Prostate gland (tissue), 2 donors: ENCODE results near the gene KRTAP1-5.

ENCODE experiments used
- CTCF ChIP-seq, 4 experiments: fragments of 200-600 bp in 2 of 4; fragments of 450-650 bp in 2 of 4; sonication (generic) in 2 of 4; IDR thresholded peaks; 1 replicate in 3 of 4; 2 replicates in 1 of 4; pipeline ENCODE4 v1.5.1; 2016 to 2019; ENCODE audit warnings: antibody characterized with exemption in 4 of 4, mild to moderate bottlenecking in 2 of 4, moderate library complexity in 2 of 4
- POLR2A ChIP-seq: fragments of 450-650 bp; IDR thresholded peaks from one replicate; pipeline ENCODE4 v1.6.1; 2016; ENCODE audit warnings: antibody characterized with exemption, mild to moderate bottlenecking
- POLR2AphosphoS5 ChIP-seq: sonication (generic); formaldehyde crosslinking; IDR thresholded peaks from one replicate; pipeline ENCODE4 v1.6.1; 2017; ENCODE audit warnings: antibody characterized with exemption

- TF ChIP-seq CTCF (IDR thresholded peaks at IDR 0.05) (no peak), POLR2A (no peak), POLR2AphosphoS5 (no peak)
Measured at GRCh38 chr17:41019415-41019814, 7.6 kb downstream of the KRTAP1-5 start.
